Activated naive CD4-positive, alpha-beta T cell treated with anti-CD3 and anti-CD28 coated beads, Interleukin-2, amount 50 U/mL, for 24 hours (primary cell): ENCODE results near the gene KIF21B.
"Not testable (repeated sequence)": the region's sequence is repeated elsewhere in the genome, so short reads cannot be mapped to it uniquely, and the experiment has no call there.

ENCODE experiments used
- H3K27ac Mint-ChIP-seq: one replicate; pipeline ENCODE4 v1.8.0; 2021; ENCODE audit warnings: mild to moderate bottlenecking, mixed read lengths
- H3K27me3 Mint-ChIP-seq: one replicate; pipeline ENCODE4 v1.8.0; 2021; ENCODE audit warnings: mixed read lengths
- H3K36me3 Mint-ChIP-seq: one replicate; pipeline ENCODE4 v1.8.0; 2021; ENCODE audit warnings: mixed read lengths
- H3K4me1 Mint-ChIP-seq: one replicate; pipeline ENCODE4 v1.8.0; 2021; ENCODE audit warnings: mixed read lengths
- H3K4me3 Mint-ChIP-seq: one replicate; pipeline ENCODE4 v1.8.0; 2021; ENCODE audit warnings: mild to moderate bottlenecking, mixed read lengths
- H3K9me3 Mint-ChIP-seq: one replicate; pipeline ENCODE4 v1.8.0; 2021; ENCODE audit warnings: mixed read lengths

The KIF21B gene

GRCh38 chr1:200965111-200965805 lies 58.3 kb downstream of the KIF21B start:
- peak overlapping the region; percentile 3 for H3K27ac Mint-ChIP-seq
- no peaks in the 10 kb centered on the region for H3K36me3 Mint-ChIP-seq
- no peaks in the 10 kb centered on the region for H3K9me3 Mint-ChIP-seq
- no peak overlapping the region for H3K4me3 Mint-ChIP-seq
- H3K4me1 Mint-ChIP-seq, result no peaks in the 10 kb centered on the region
- no peaks in the 10 kb centered on the region for H3K27me3 Mint-ChIP-seq

- not testable (repeated sequence) for H3K36me3 Mint-ChIP-seq, H3K27me3 Mint-ChIP-seq, H3K9me3 Mint-ChIP-seq, H3K4me1 Mint-ChIP-seq, H3K27ac Mint-ChIP-seq, H3K4me3 Mint-ChIP-seq
Observed at GRCh38 chr1:200963888-200964287, 59.6 kb downstream of the KIF21B start.

- H3K4me3 Mint-ChIP-seq, result no peak overlapping the region
- no peaks in the 10 kb centered on the region for H3K9me3 Mint-ChIP-seq
- H3K36me3 Mint-ChIP-seq, result no peaks in the 10 kb centered on the region
Observed at GRCh38 chr1:200963076-200963475, 60.4 kb downstream of the KIF21B start.

GRCh38 chr1:200962631-200963030 lies 60.9 kb downstream of the KIF21B start:
- no peaks in the 10 kb centered on the region for H3K27me3 Mint-ChIP-seq
- no peaks in the 10 kb centered on the region for H3K9me3 Mint-ChIP-seq
- H3K4me1 Mint-ChIP-seq, result no peaks in the 10 kb centered on the region
- H3K36me3 Mint-ChIP-seq, result no peaks in the 10 kb centered on the region
- no peak overlapping the region for H3K4me3 Mint-ChIP-seq
- no peak overlapping the region for H3K27ac Mint-ChIP-seq

More at GRCh38 chr1:200963076-200963475, 60.4 kb downstream of the KIF21B start:
- Mint-ChIP-seq H3K4me1 (no peaks in the 10 kb centered on the region), H3K27ac (no peak overlapping the region), H3K27me3 (no peaks in the 10 kb centered on the region)

GRCh38 chr1:200962151-200962550 lies 61.4 kb downstream of the KIF21B start:
- not testable (repeated sequence) for H3K27ac Mint-ChIP-seq, H3K4me3 Mint-ChIP-seq, H3K36me3 Mint-ChIP-seq, H3K9me3 Mint-ChIP-seq, H3K4me1 Mint-ChIP-seq, H3K27me3 Mint-ChIP-seq

- H3K27me3 Mint-ChIP-seq, result no peaks in the 10 kb centered on the region
- no peak overlapping the region for H3K27ac Mint-ChIP-seq
Observed at GRCh38 chr1:200960948-200961340, 62.6 kb downstream of the KIF21B start.

GRCh38 chr1:200960236-200960947 lies 63.1 kb downstream of the KIF21B start:
- no peaks in the 10 kb centered on the region for H3K9me3 Mint-ChIP-seq

More at GRCh38 chr1:200960948-200961340, 62.6 kb downstream of the KIF21B start:
- no peaks in the 10 kb centered on the region for H3K4me1 Mint-ChIP-seq
- H3K4me3 Mint-ChIP-seq, result no peak overlapping the region
- no peaks in the 10 kb centered on the region for H3K36me3 Mint-ChIP-seq
- no peaks in the 10 kb centered on the region for H3K9me3 Mint-ChIP-seq

GRCh38 chr1:200959411-200959921 lies 64.0 kb downstream of the KIF21B start:
- no peaks in the 10 kb centered on the region for H3K36me3 Mint-ChIP-seq
- no peaks in the 10 kb centered on the region for H3K4me1 Mint-ChIP-seq
- no peaks in the 10 kb centered on the region for H3K27me3 Mint-ChIP-seq
- no peaks in the 10 kb centered on the region for H3K9me3 Mint-ChIP-seq
- no peak overlapping the region for H3K27ac Mint-ChIP-seq
- no peak overlapping the region for H3K4me3 Mint-ChIP-seq

More at GRCh38 chr1:200960236-200960947, 63.1 kb downstream of the KIF21B start:
- no peak overlapping the region for H3K4me3 Mint-ChIP-seq
- no peaks in the 10 kb centered on the region for H3K36me3 Mint-ChIP-seq
- no peaks in the 10 kb centered on the region for H3K4me1 Mint-ChIP-seq
- no peak overlapping the region for H3K27ac Mint-ChIP-seq
- no peaks in the 10 kb centered on the region for H3K27me3 Mint-ChIP-seq

- Mint-ChIP-seq H3K4me3 (no peak overlapping the region), H3K27me3 (no peaks in the 10 kb centered on the region), H3K4me1 (no peaks in the 10 kb centered on the region), H3K27ac (no peak overlapping the region), H3K36me3 (no peaks in the 10 kb centered on the region), H3K9me3 (no peaks in the 10 kb centered on the region)
Observed at GRCh38 chr1:200958597-200958996, 64.9 kb downstream of the KIF21B start.

GRCh38 chr1:200954434-200954833 lies 69.1 kb downstream of the KIF21B start:
- Mint-ChIP-seq H3K27me3 (no peaks in the 10 kb centered on the region), H3K4me1 (no peaks in the 10 kb centered on the region), H3K4me3 (no peak overlapping the region), H3K27ac (no peak overlapping the region), H3K9me3 (no peaks in the 10 kb centered on the region), H3K36me3 (no peaks in the 10 kb centered on the region)

GRCh38 chr1:200951016-200951415 lies 72.5 kb downstream of the KIF21B start:
- Mint-ChIP-seq H3K27me3 (peaks cover 1% of the 10 kb centered on the region), H3K27ac (no peak overlapping the region), H3K9me3 (no peaks in the 10 kb centered on the region), H3K4me3 (no peak overlapping the region), H3K36me3 (peaks cover 5% of the 10 kb centered on the region), H3K4me1 (no peaks in the 10 kb centered on the region)

- no peaks in the 10 kb centered on the region for H3K4me1 Mint-ChIP-seq
- peaks cover 5% of the 10 kb centered on the region for H3K36me3 Mint-ChIP-seq
- peaks cover 1% of the 10 kb centered on the region for H3K27me3 Mint-ChIP-seq
- no peak overlapping the region for H3K27ac Mint-ChIP-seq
- H3K4me3 Mint-ChIP-seq, result no peak overlapping the region
- no peaks in the 10 kb centered on the region for H3K9me3 Mint-ChIP-seq
Observed at GRCh38 chr1:200949626-200950025, 73.9 kb downstream of the KIF21B start.

- no peak overlapping the region for H3K27ac Mint-ChIP-seq
- H3K27me3 Mint-ChIP-seq, result peaks cover 1% of the 10 kb centered on the region
- H3K9me3 Mint-ChIP-seq, result no peaks in the 10 kb centered on the region
- peaks cover 8% of the 10 kb centered on the region for H3K36me3 Mint-ChIP-seq
- no peaks in the 10 kb centered on the region for H3K4me1 Mint-ChIP-seq
- H3K4me3 Mint-ChIP-seq, result no peak overlapping the region
Observed at GRCh38 chr1:200947059-200947566, 76.4 kb downstream of the KIF21B start.

- H3K9me3 Mint-ChIP-seq, result peaks cover 5% of the 10 kb centered on the region
- H3K27ac Mint-ChIP-seq, result no peak overlapping the region
- H3K36me3 Mint-ChIP-seq, result peaks cover 12% of the 10 kb centered on the region
- no peak overlapping the region for H3K4me3 Mint-ChIP-seq
- peaks cover 1% of the 10 kb centered on the region for H3K27me3 Mint-ChIP-seq
- H3K4me1 Mint-ChIP-seq, result no peaks in the 10 kb centered on the region
Observed at GRCh38 chr1:200945111-200945510, 78.4 kb downstream of the KIF21B start.

GRCh38 chr1:200938955-200939354 lies 84.6 kb downstream of the KIF21B start:
- Mint-ChIP-seq H3K4me3 (no peak overlapping the region), H3K27ac (no peak overlapping the region), H3K9me3 (peaks cover 5% of the 10 kb centered on the region), H3K36me3 (peaks cover 4% of the 10 kb centered on the region), H3K4me1 (peaks cover 8% of the 10 kb centered on the region), H3K27me3 (no peaks in the 10 kb centered on the region)

- not testable (repeated sequence) for H3K27ac Mint-ChIP-seq, H3K4me1 Mint-ChIP-seq, H3K9me3 Mint-ChIP-seq, H3K4me3 Mint-ChIP-seq, H3K27me3 Mint-ChIP-seq, H3K36me3 Mint-ChIP-seq
Observed at GRCh38 chr1:200935286-200935962, 88.1 kb downstream of the KIF21B start.
